ENCODE results near the gene PNKP.

PNKP gene

GRCh38 chr19:49847731-49848696 lies 19.4 kb downstream of the PNKP start (continued):
- TF ChIP-seq ZNF26 (tag by site-specific recombination; IDR thresholded peaks at IDR 0.05) = no peak
- TF ChIP-seq, protein P1, sequence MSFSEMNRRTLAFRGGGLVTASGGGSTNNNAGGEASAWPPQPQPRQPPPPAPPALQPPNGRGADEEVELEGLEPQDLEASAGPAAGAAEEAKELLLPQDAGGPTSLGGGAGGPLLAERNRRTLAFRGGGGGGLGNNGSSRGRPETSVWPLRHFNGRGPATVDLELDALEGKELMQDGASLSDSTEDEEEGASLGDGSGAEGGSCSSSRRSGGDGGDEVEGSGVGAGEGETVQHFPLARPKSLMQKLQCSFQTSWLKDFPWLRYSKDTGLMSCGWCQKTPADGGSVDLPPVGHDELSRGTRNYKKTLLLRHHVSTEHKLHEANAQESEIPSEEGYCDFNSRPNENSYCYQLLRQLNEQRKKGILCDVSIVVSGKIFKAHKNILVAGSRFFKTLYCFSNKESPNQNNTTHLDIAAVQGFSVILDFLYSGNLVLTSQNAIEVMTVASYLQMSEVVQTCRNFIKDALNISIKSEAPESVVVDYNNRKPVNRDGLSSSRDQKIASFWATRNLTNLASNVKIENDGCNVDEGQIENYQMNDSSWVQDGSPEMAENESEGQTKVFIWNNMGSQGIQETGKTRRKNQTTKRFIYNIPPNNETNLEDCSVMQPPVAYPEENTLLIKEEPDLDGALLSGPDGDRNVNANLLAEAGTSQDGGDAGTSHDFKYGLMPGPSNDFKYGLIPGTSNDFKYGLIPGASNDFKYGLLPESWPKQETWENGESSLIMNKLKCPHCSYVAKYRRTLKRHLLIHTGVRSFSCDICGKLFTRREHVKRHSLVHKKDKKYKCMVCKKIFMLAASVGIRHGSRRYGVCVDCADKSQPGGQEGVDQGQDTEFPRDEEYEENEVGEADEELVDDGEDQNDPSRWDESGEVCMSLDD (tag by site-specific recombination; IDR thresholded peaks at IDR 0.05) = no peak
- TF ChIP-seq SALL2 (tag by site-specific recombination; IDR thresholded peaks at IDR 0.05; ENCODE audit: borderline replicate concordance) = no peak
- no peak for TF ChIP-seq ZNF2 (tag by site-specific recombination; IDR thresholded peaks at IDR 0.05)
- peak; percentile 44; the same call in 1 of the 2 replicates for TF ChIP-seq OSR2 (tag by site-specific recombination; IDR thresholded peaks at IDR 0.05)
- TF ChIP-seq, protein P2, sequence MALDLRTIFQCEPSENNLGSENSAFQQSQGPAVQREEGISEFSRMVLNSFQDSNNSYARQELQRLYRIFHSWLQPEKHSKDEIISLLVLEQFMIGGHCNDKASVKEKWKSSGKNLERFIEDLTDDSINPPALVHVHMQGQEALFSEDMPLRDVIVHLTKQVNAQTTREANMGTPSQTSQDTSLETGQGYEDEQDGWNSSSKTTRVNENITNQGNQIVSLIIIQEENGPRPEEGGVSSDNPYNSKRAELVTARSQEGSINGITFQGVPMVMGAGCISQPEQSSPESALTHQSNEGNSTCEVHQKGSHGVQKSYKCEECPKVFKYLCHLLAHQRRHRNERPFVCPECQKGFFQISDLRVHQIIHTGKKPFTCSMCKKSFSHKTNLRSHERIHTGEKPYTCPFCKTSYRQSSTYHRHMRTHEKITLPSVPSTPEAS (tag by site-specific recombination; IDR thresholded peaks at IDR 0.05) = no peak
- TF ChIP-seq ZNF184 (tag by site-specific recombination; IDR thresholded peaks at IDR 0.05) = no peak
- no peak for TF ChIP-seq ZNF596 (tag by site-specific recombination; IDR thresholded peaks at IDR 0.05)
- TF ChIP-seq ZNF426 (tag by site-specific recombination; IDR thresholded peaks at IDR 0.05) = no peak
- TF ChIP-seq ZSCAN30 (tag by site-specific recombination; IDR thresholded peaks at IDR 0.05) = no peak
- TF ChIP-seq, protein P3, sequence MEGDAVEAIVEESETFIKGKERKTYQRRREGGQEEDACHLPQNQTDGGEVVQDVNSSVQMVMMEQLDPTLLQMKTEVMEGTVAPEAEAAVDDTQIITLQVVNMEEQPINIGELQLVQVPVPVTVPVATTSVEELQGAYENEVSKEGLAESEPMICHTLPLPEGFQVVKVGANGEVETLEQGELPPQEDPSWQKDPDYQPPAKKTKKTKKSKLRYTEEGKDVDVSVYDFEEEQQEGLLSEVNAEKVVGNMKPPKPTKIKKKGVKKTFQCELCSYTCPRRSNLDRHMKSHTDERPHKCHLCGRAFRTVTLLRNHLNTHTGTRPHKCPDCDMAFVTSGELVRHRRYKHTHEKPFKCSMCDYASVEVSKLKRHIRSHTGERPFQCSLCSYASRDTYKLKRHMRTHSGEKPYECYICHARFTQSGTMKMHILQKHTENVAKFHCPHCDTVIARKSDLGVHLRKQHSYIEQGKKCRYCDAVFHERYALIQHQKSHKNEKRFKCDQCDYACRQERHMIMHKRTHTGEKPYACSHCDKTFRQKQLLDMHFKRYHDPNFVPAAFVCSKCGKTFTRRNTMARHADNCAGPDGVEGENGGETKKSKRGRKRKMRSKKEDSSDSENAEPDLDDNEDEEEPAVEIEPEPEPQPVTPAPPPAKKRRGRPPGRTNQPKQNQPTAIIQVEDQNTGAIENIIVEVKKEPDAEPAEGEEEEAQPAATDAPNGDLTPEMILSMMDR (tag by site-specific recombination; IDR thresholded peaks at IDR 0.05) = no peak
- TF ChIP-seq, protein P4, sequence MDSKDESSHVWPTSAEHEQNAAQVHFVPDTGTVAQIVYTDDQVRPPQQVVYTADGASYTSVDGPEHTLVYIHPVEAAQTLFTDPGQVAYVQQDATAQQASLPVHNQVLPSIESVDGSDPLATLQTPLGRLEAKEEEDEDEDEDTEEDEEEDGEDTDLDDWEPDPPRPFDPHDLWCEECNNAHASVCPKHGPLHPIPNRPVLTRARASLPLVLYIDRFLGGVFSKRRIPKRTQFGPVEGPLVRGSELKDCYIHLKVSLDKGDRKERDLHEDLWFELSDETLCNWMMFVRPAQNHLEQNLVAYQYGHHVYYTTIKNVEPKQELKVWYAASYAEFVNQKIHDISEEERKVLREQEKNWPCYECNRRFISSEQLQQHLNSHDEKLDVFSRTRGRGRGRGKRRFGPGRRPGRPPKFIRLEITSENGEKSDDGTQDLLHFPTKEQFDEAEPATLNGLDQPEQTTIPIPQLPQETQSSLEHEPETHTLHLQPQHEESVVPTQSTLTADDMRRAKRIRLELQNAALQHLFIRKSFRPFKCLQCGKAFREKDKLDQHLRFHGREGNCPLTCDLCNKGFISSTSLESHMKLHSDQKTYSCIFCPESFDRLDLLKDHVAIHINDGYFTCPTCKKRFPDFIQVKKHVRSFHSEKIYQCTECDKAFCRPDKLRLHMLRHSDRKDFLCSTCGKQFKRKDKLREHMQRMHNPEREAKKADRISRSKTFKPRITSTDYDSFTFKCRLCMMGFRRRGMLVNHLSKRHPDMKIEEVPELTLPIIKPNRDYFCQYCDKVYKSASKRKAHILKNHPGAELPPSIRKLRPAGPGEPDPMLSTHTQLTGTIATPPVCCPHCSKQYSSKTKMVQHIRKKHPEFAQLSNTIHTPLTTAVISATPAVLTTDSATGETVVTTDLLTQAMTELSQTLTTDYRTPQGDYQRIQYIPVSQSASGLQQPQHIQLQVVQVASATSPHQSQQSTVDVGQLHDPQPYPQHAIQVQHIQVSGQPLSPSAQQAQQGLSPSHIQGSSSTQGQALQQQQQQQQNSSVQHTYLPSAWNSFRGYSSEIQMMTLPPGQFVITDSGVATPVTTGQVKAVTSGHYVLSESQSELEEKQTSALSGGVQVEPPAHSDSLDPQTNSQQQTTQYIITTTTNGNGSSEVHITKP (tag by site-specific recombination; IDR thresholded peaks at IDR 0.05) = peak; percentile 99
- no peak for TF ChIP-seq PRDM1 (tag by site-specific recombination; IDR thresholded peaks at IDR 0.05)
- peak; percentile 50 for TF ChIP-seq SP3 (tag by site-specific recombination; IDR thresholded peaks at IDR 0.05)
- TF ChIP-seq BCL11A (tag by site-specific recombination; IDR thresholded peaks at IDR 0.05; ENCODE audit: low read depth) = no peak
- TF ChIP-seq ZNF571 (tag by site-specific recombination; IDR thresholded peaks at IDR 0.05) = no peak
- TF ChIP-seq, protein P5, sequence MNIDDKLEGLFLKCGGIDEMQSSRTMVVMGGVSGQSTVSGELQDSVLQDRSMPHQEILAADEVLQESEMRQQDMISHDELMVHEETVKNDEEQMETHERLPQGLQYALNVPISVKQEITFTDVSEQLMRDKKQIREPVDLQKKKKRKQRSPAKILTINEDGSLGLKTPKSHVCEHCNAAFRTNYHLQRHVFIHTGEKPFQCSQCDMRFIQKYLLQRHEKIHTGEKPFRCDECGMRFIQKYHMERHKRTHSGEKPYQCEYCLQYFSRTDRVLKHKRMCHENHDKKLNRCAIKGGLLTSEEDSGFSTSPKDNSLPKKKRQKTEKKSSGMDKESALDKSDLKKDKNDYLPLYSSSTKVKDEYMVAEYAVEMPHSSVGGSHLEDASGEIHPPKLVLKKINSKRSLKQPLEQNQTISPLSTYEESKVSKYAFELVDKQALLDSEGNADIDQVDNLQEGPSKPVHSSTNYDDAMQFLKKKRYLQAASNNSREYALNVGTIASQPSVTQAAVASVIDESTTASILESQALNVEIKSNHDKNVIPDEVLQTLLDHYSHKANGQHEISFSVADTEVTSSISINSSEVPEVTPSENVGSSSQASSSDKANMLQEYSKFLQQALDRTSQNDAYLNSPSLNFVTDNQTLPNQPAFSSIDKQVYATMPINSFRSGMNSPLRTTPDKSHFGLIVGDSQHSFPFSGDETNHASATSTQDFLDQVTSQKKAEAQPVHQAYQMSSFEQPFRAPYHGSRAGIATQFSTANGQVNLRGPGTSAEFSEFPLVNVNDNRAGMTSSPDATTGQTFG (tag by site-specific recombination; IDR thresholded peaks at IDR 0.05; ENCODE audit: borderline replicate concordance) = no peak
- no peak for TF ChIP-seq SP2 (tag by site-specific recombination; IDR thresholded peaks at IDR 0.05)
- TF ChIP-seq ZNF580 (tag by site-specific recombination; IDR thresholded peaks at IDR 0.05) = 0 out of 2 replicates have a peak, but pooled peaks have one; percentile 14
- no peak for TF ChIP-seq PRDM6 (tag by site-specific recombination; IDR thresholded peaks at IDR 0.05)

All from HEK293 (cell line).